ENCODE results near the gene FAM83E. TPM values are rescaled to one million over a fixed set of nuclear protein-coding genes. Genes with fewer than 3 reads are reported as not detected.

Gene FAM83E
- total and polyA plus RNA-seq, 10 of the 15 experiments (the other 5 are each of a cell fraction or from before 2014, with no cell fraction given): 0.14 to 2.5 (median 0.33) TPM; not detected in 4

GRCh38 chr19:48637449-48637947 lies 22.6 kb upstream of the FAM83E start (continued):
- TF ChIP-seq NFYA (IDR thresholded peaks at IDR 0.05; ENCODE audit: borderline replicate concordance, low read depth, low read length): peak; percentile 20; the same call in 1 of the 2 replicates
- TF ChIP-seq POU2F2 (IDR thresholded peaks at IDR 0.05; ENCODE audit: borderline replicate concordance, low read depth, low read length): peak; percentile 15; the same call in 1 of the 3 replicates
- TF ChIP-seq TBL1XR1 (IDR thresholded peaks at IDR 0.05; ENCODE audit: low read depth, low read length): 0 out of 2 replicates have a peak, but pooled peaks have one; percentile 25
- no peak for TF ChIP-seq STAT1 (conservative IDR thresholded peaks at IDR 0.05)
- no peak for TF ChIP-seq FOXM1 (IDR thresholded peaks at IDR 0.05; ENCODE audit: low read depth, low read length)
- TF ChIP-seq ETV6 (conservative IDR thresholded peaks at IDR 0.05 in 1 of 2, IDR thresholded peaks at IDR 0.05 in 1 of 2; ENCODE audit: borderline replicate concordance in 1 of 2, low read depth in 1 of 2): no peak
- peak; percentile 94 for TF ChIP-seq SP1 (IDR thresholded peaks at IDR 0.05; ENCODE audit: low read depth, low read length)
- TF ChIP-seq MXI1 (IDR thresholded peaks at IDR 0.05; ENCODE audit: low read depth, low read length): peak; percentile 86

- ChIA-PET SMC1A (ENCODE audit: uncharacterized antibody, unreplicated experiment) (interaction anchor here (1.3 kb wide), 1 partner anchor 8 kb away, joined by 4 read pairs; the partner anchor contains the start of gene CA11), CTCF (no interaction called here), RAD21 (ENCODE audit: unreplicated experiment) (interaction anchor here (1.3 kb wide), 1 partner anchor 356 kb away, joined by 3 read pairs; the partner anchor contains the start of genes GYS1 and RUVBL2), POLR2A (interaction anchor here (0.6 to 1.3 kb wide), 6 partner anchors 9 to 328 kb away, joined by 3 to 11 read pairs (median 4); partner anchors contain the start of gene FTL)
- Histone ChIP-seq H3K4me1 (ENCODE audit: control insufficient read depth, insufficient read depth, low read length) (peaks cover 28% of the 10 kb centered on the region), H4K20me1 (ENCODE audit: control insufficient read depth, insufficient read depth) (no peaks in the 10 kb centered on the region), H3K79me2 (ENCODE audit: control insufficient read depth, insufficient read depth, low read length) (peaks cover 5% of the 10 kb centered on the region), H3K27me3 (replicated peaks in 1 of 2; ENCODE audit: control insufficient read depth in 2 of 2, insufficient read depth in 2 of 2, low read length in 1 of 2) (no peaks in the 10 kb centered on the region), H3K9ac (ENCODE audit: control insufficient read depth, insufficient read depth, low read length) (peak within 1 kb of the TSS; percentile 72), H3K9me3 (replicated peaks; ENCODE audit: control insufficient read depth, insufficient read depth, low read length) (no peaks in the 10 kb centered on the region), H3K4me3 (peak within 1 kb of the TSS; percentile 89), H2AFZ (ENCODE audit: control insufficient read depth, low read depth, low read length) (peak within 1 kb of the TSS; percentile 71), H3K36me3 (ENCODE audit: control insufficient read depth in 2 of 2, insufficient read depth in 2 of 2, low read length in 1 of 2) (no peaks in the 10 kb centered on the region), H3K4me2 (ENCODE audit: control insufficient read depth, insufficient read depth) (peak within 1 kb of the TSS; percentile 86), H3K27ac (ENCODE audit: control insufficient read depth, insufficient read depth) (peak within 1 kb of the TSS; percentile 93)
- under 1% methylated on average over 40 of the region's 40 CpGs for WGBS (ENCODE audit: insufficient coverage, insufficient replicate concordance, low lambda C conversion rate, missing lambda C conversion rate)
- ATAC-seq: peak; percentile 4; the same call in 2 of the 3 replicates
- intact Hi-C loops (cut with micrococcal nuclease; ENCODE audit: unreplicated experiment): loop anchor here (10.0 kb wide), 1 partner anchor 328 kb away; the partner anchor contains the start of gene FTL
- in situ Hi-C loops (cut with MboI): loop anchor here (25.0 kb wide), 1 partner anchor 1250 kb away; the partner anchor contains the start of genes AKT1S1, IL4I1 and TBC1D17
- BruUV-seq (replicated peaks): no TSS peak
- DNase-seq (ENCODE audit: low read depth, low spot score): no peak
- no peak for FAIRE-seq
- TF ChIP-seq GATAD2B (conservative IDR thresholded peaks at IDR 0.05; ENCODE audit: low read depth): 0 out of 2 replicates have a peak, but pooled peaks have one; percentile 57
- TF ChIP-seq ZNF274 (IDR thresholded peaks at IDR 0.05; ENCODE audit: insufficient read depth, insufficient read length): no peak
- peak in 1 of 2 experiments; percentile 50; a peak in 1 of 3 replicates for TF ChIP-seq EGR1 (IDR thresholded peaks at IDR 0.05; ENCODE audit: borderline replicate concordance in 1 of 2, low read depth in 2 of 2, low read length in 2 of 2)
- TF ChIP-seq CUX1 (IDR thresholded peaks at IDR 0.05; ENCODE audit: insufficient replicate concordance, low read depth, low read length): no peak
- TF ChIP-seq MAX (IDR thresholded peaks at IDR 0.05; ENCODE audit: low read depth, low read length): no peak
Measured at GRCh38 chr19:48636859-48637448, 22.1 kb upstream of the FAM83E start, which contains the start of gene DBP. Gene DBP (minus strand): TSS chr19:48637379. CDS start chr19:48636994, 385 bp downstream.

Data from GM12878 (cell line).